Measurements from ENCODE around the gene ALG9. TPM values are rescaled to one million over a fixed set of nuclear protein-coding genes. Genes with fewer than 3 reads are reported as not detected.

Gene ALG9
- polyA plus RNA-seq, 1 donor (not counting 4 experiments of a cell fraction or from before 2014, with no cell fraction given) = 27.2 TPM

GRCh38 chr11:111910676-111911562 is 39.5 kb upstream of the ALG9 start:
- Histone ChIP-seq H3K27ac (ENCODE audit: control insufficient read depth, insufficient read depth, low read length) (no peak overlapping the region), H3K36me3 (ENCODE audit: control insufficient read depth in 2 of 2, extremely low read depth in 1 of 2, insufficient read depth in 2 of 2, low read length in 2 of 2) (no peaks in the 10 kb centered on the region), H3K4me3 (ENCODE audit: control insufficient read depth in 2 of 3, extremely low read depth in 1 of 3, insufficient read depth in 2 of 3, low read depth in 1 of 3, low read length in 3 of 3) (peak overlapping the region in 1 of 3 experiments; percentile 24), H4K20me1 (ENCODE audit: control insufficient read depth, extremely low read depth, insufficient read depth, low read length) (no peaks in the 10 kb centered on the region), H3K79me2 (ENCODE audit: control insufficient read depth, insufficient read depth, low read length) (no peaks in the 10 kb centered on the region), H3K9me3 (ENCODE audit: control insufficient read depth, low read depth, low read length) (no peaks in the 10 kb centered on the region), H3K9me1 (ENCODE audit: control insufficient read depth, extremely low read depth, insufficient read depth, low read length) (no peaks in the 10 kb centered on the region), H3K4me1 (ENCODE audit: control insufficient read depth, extremely low read depth, insufficient read depth, low read length) (peaks cover 14% of the 10 kb centered on the region), H3K4me2 (ENCODE audit: control insufficient read depth, extremely low read depth, insufficient read depth, low read depth, low read length) (peak overlapping the region; percentile 54), H3K9ac (ENCODE audit: control insufficient read depth, extremely low read depth, insufficient read depth, low read length) (no peak overlapping the region), H3K27me3 (ENCODE audit: control insufficient read depth, extremely low read depth, insufficient read depth, low read length) (peaks cover 3% of the 10 kb centered on the region), H2AFZ (ENCODE audit: control insufficient read depth, low read length) (no peak overlapping the region)
- no peak for FAIRE-seq
- TF ChIP-seq EZH2 (IDR thresholded peaks at IDR 0.05; ENCODE audit: low read length) (no peak), CTCF (optimal IDR thresholded peaks at IDR 0.05 in 1 of 3, IDR thresholded peaks at IDR 0.05 in 1 of 3, conservative IDR thresholded peaks at IDR 0.05 in 1 of 3; ENCODE audit: extremely low read depth in 1 of 3, insufficient read depth in 2 of 3, low read length in 3 of 3) (no peak)
- DNase-seq (ENCODE audit: low read depth, low spot score) = no peak
- dilution Hi-C loops (cut with MboI; ENCODE audit: extremely low pct_ligation_motif_present, low sequenced_read_pairs) = no loop called here

- no peaks in the 10 kb centered on the region for H4K20me1 ChIP-seq (ENCODE audit: control insufficient read depth, extremely low read depth, insufficient read depth, low read length)
- peaks cover 14% of the 10 kb centered on the region for H3K4me1 ChIP-seq (ENCODE audit: control insufficient read depth, extremely low read depth, insufficient read depth, low read length)
- FAIRE-seq = no peak
- H3K4me3 ChIP-seq (ENCODE audit: control insufficient read depth in 2 of 3, extremely low read depth in 1 of 3, insufficient read depth in 2 of 3, low read depth in 1 of 3, low read length in 3 of 3) = no peak overlapping the region
- no peaks in the 10 kb centered on the region for H3K9me1 ChIP-seq (ENCODE audit: control insufficient read depth, extremely low read depth, insufficient read depth, low read length)
- no peak for TF ChIP-seq CTCF (optimal IDR thresholded peaks at IDR 0.05 in 1 of 3, IDR thresholded peaks at IDR 0.05 in 1 of 3, conservative IDR thresholded peaks at IDR 0.05 in 1 of 3; ENCODE audit: extremely low read depth in 1 of 3, insufficient read depth in 2 of 3, low read length in 3 of 3)
- no peak for TF ChIP-seq EZH2 (IDR thresholded peaks at IDR 0.05; ENCODE audit: low read length)
- H3K27ac ChIP-seq (ENCODE audit: control insufficient read depth, insufficient read depth, low read length) = no peak overlapping the region
- peaks cover 3% of the 10 kb centered on the region for H3K27me3 ChIP-seq (ENCODE audit: control insufficient read depth, extremely low read depth, insufficient read depth, low read length)
- DNase-seq (ENCODE audit: low read depth, low spot score) = no peak
- H3K9me3 ChIP-seq (ENCODE audit: control insufficient read depth, low read depth, low read length) = no peaks in the 10 kb centered on the region
- H3K4me2 ChIP-seq (ENCODE audit: control insufficient read depth, extremely low read depth, insufficient read depth, low read depth, low read length) = no peak overlapping the region
- dilution Hi-C loops (cut with MboI; ENCODE audit: extremely low pct_ligation_motif_present, low sequenced_read_pairs) = no loop called here
- no peak overlapping the region for H3K9ac ChIP-seq (ENCODE audit: control insufficient read depth, extremely low read depth, insufficient read depth, low read length)
- H3K79me2 ChIP-seq (ENCODE audit: control insufficient read depth, insufficient read depth, low read length) = no peaks in the 10 kb centered on the region
- no peak overlapping the region for H2AFZ ChIP-seq (ENCODE audit: control insufficient read depth, low read length)
- no peaks in the 10 kb centered on the region for H3K36me3 ChIP-seq (ENCODE audit: control insufficient read depth in 2 of 2, extremely low read depth in 1 of 2, insufficient read depth in 2 of 2, low read length in 2 of 2)
These were observed 38.0 kb upstream of the ALG9 start for GRCh38 chr11:111909378-111909777.
